Measurements from ENCODE around the gene POU5F1. TPM values are rescaled to one million over a fixed set of nuclear protein-coding genes. Genes with fewer than 3 reads are reported as not detected.
"Not testable (repeated sequence)": the region's sequence is repeated elsewhere in the genome, so short reads cannot be mapped to it uniquely, and the experiment has no call there.

Gene POU5F1
- total RNA-seq, 1 experiment from 2014 or later = 1.1 TPM

- H3K27me3 ChIP-seq (ENCODE audit: control insufficient read depth, insufficient read depth, low read length) = no peaks in the 10 kb centered on the region
- TF ChIP-seq SIN3A (IDR thresholded peaks at IDR 0.05; ENCODE audit: borderline replicate concordance, insufficient read depth, low read depth, low read length) (no peak), TCF7L2 (IDR thresholded peaks at IDR 0.05; ENCODE audit: low read depth, low read length) (no peak), POLR2AphosphoS5 (IDR thresholded peaks at IDR 0.05; ENCODE audit: low read depth, low read length) (no peak)
- TF ChIP-seq, protein P1, sequence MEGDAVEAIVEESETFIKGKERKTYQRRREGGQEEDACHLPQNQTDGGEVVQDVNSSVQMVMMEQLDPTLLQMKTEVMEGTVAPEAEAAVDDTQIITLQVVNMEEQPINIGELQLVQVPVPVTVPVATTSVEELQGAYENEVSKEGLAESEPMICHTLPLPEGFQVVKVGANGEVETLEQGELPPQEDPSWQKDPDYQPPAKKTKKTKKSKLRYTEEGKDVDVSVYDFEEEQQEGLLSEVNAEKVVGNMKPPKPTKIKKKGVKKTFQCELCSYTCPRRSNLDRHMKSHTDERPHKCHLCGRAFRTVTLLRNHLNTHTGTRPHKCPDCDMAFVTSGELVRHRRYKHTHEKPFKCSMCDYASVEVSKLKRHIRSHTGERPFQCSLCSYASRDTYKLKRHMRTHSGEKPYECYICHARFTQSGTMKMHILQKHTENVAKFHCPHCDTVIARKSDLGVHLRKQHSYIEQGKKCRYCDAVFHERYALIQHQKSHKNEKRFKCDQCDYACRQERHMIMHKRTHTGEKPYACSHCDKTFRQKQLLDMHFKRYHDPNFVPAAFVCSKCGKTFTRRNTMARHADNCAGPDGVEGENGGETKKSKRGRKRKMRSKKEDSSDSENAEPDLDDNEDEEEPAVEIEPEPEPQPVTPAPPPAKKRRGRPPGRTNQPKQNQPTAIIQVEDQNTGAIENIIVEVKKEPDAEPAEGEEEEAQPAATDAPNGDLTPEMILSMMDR (IDR thresholded peaks at IDR 0.05) = no peak
- TF ChIP-seq, protein P2, sequence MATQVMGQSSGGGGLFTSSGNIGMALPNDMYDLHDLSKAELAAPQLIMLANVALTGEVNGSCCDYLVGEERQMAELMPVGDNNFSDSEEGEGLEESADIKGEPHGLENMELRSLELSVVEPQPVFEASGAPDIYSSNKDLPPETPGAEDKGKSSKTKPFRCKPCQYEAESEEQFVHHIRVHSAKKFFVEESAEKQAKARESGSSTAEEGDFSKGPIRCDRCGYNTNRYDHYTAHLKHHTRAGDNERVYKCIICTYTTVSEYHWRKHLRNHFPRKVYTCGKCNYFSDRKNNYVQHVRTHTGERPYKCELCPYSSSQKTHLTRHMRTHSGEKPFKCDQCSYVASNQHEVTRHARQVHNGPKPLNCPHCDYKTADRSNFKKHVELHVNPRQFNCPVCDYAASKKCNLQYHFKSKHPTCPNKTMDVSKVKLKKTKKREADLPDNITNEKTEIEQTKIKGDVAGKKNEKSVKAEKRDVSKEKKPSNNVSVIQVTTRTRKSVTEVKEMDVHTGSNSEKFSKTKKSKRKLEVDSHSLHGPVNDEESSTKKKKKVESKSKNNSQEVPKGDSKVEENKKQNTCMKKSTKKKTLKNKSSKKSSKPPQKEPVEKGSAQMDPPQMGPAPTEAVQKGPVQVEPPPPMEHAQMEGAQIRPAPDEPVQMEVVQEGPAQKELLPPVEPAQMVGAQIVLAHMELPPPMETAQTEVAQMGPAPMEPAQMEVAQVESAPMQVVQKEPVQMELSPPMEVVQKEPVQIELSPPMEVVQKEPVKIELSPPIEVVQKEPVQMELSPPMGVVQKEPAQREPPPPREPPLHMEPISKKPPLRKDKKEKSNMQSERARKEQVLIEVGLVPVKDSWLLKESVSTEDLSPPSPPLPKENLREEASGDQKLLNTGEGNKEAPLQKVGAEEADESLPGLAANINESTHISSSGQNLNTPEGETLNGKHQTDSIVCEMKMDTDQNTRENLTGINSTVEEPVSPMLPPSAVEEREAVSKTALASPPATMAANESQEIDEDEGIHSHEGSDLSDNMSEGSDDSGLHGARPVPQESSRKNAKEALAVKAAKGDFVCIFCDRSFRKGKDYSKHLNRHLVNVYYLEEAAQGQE (IDR thresholded peaks at IDR 0.05; ENCODE audit: insufficient read depth in 1 of 2, low read depth in 2 of 2, low read length in 1 of 2) = no peak
- H3K27ac ChIP-seq (ENCODE audit: low read length) = no peak overlapping the region
- ChIA-PET CTCF (no interaction called here), POLR2A (no interaction called here)
- intact Hi-C loops (cut with micrococcal nuclease; ENCODE audit: unreplicated experiment) (no loop called here), in situ Hi-C loops (cut with HindIII; ENCODE audit: low pct_unique_long_range_greater_than_20kb, low sequenced_read_pairs) (no loop called here)
- H3K4me1 ChIP-seq (ENCODE audit: control insufficient read depth, insufficient read depth, low read length) = no peaks in the 10 kb centered on the region
- no peak overlapping the region for H3K4me3 ChIP-seq (ENCODE audit: low read depth in 2 of 2, low read length in 2 of 2)
- no peaks in the 10 kb centered on the region for H3K36me3 ChIP-seq (ENCODE audit: control insufficient read depth, insufficient read depth, low read length)
- H3K9me3 ChIP-seq (ENCODE audit: control insufficient read depth, insufficient read depth, low read depth, low read length) = no peaks in the 10 kb centered on the region
- ATAC-seq = peak; percentile 57
- DNase-seq (ENCODE audit: low read depth, low spot score) = no peak
- BruUV-seq (replicated peaks) = no TSS peak
Observed at GRCh38 chr6:31187780-31188194, 17.3 kb upstream of the POU5F1 start.

GRCh38 chr6:31186052-31186734, 15.7 kb upstream of the POU5F1 start:
- Histone ChIP-seq H3K27me3 (ENCODE audit: control insufficient read depth, insufficient read depth, low read length) (no peaks in the 10 kb centered on the region), H3K4me3 (ENCODE audit: low read depth in 2 of 2, low read length in 2 of 2) (no peak overlapping the region), H3K36me3 (ENCODE audit: control insufficient read depth, insufficient read depth, low read length) (no peaks in the 10 kb centered on the region), H3K27ac (ENCODE audit: low read length) (no peak overlapping the region), H3K4me1 (ENCODE audit: control insufficient read depth, insufficient read depth, low read length) (no peaks in the 10 kb centered on the region), H3K9me3 (ENCODE audit: control insufficient read depth, insufficient read depth, low read depth, low read length) (no peaks in the 10 kb centered on the region)
- CTCF ChIA-PET = no interaction called here
- in situ Hi-C loops (cut with HindIII; ENCODE audit: low pct_unique_long_range_greater_than_20kb, low sequenced_read_pairs) = no loop called here
- ATAC-seq (peak; percentile 68; the same call in 1 of the 2 replicates), DNase-seq (ENCODE audit: low read depth, low spot score) (no peak)
- intact Hi-C loops (cut with micrococcal nuclease; ENCODE audit: unreplicated experiment) = no loop called here
- POLR2A ChIA-PET = no interaction called here
- TF ChIP-seq SIN3A (IDR thresholded peaks at IDR 0.05; ENCODE audit: borderline replicate concordance, insufficient read depth, low read depth, low read length) (no peak), POLR2AphosphoS5 (IDR thresholded peaks at IDR 0.05; ENCODE audit: low read depth, low read length) (no peak), TCF7L2 (IDR thresholded peaks at IDR 0.05; ENCODE audit: low read depth, low read length) (no peak)
- TF ChIP-seq, protein P2 (IDR thresholded peaks at IDR 0.05; ENCODE audit: insufficient read depth in 1 of 2, low read depth in 2 of 2, low read length in 1 of 2) = no peak
- TF ChIP-seq, protein P1 (IDR thresholded peaks at IDR 0.05) = no peak
- BruUV-seq (replicated peaks) = no TSS peak

GRCh38 chr6:31185695-31186051, 15.2 kb upstream of the POU5F1 start:
- in situ Hi-C loops (cut with HindIII; ENCODE audit: low pct_unique_long_range_greater_than_20kb, low sequenced_read_pairs); DNase-seq (ENCODE audit: low read depth, low spot score); POLR2A ChIA-PET; H3K4me1 ChIP-seq (ENCODE audit: control insufficient read depth, insufficient read depth, low read length); CTCF ChIA-PET; H3K27me3 ChIP-seq (ENCODE audit: control insufficient read depth, insufficient read depth, low read length); H3K4me3 ChIP-seq (ENCODE audit: low read depth in 2 of 2, low read length in 2 of 2); BruUV-seq (replicated peaks); H3K9me3 ChIP-seq (ENCODE audit: control insufficient read depth, insufficient read depth, low read depth, low read length); H3K36me3 ChIP-seq (ENCODE audit: control insufficient read depth, insufficient read depth, low read length); intact Hi-C loops (cut with micrococcal nuclease; ENCODE audit: unreplicated experiment); H3K27ac ChIP-seq (ENCODE audit: low read length); ATAC-seq: not testable (repeated sequence)

All from Panc1 (cell line).